ACHN (cell line): ENCODE measurements around the gene BMAL1.
A peak's percentile ranks its signal among the peaks of the same experiment; 100 is the strongest.

Experiments used
- DNase-seq: peaks from one replicate; pipeline ENCODE4 v3.0.0-alpha.2; 2015
- in situ Hi-C: cut with HindIII; loops from 2 replicates; pipeline ENCODE4 v1.10.0; 2017; ENCODE audit warnings: low sequenced_read_pairs, low pct_ligation_motif_present, low pct_unique_long_range_greater_than_20kb

The BMAL1 gene

GRCh38 chr11:13332124-13332523 lies 54.5 kb downstream of the BMAL1 start:
- no peak for DNase-seq
- in situ Hi-C loops: loop anchor here (25.0 kb wide), 1 partner anchor 120 kb away; no protein-coding TSS in a partner anchor

DNA sequence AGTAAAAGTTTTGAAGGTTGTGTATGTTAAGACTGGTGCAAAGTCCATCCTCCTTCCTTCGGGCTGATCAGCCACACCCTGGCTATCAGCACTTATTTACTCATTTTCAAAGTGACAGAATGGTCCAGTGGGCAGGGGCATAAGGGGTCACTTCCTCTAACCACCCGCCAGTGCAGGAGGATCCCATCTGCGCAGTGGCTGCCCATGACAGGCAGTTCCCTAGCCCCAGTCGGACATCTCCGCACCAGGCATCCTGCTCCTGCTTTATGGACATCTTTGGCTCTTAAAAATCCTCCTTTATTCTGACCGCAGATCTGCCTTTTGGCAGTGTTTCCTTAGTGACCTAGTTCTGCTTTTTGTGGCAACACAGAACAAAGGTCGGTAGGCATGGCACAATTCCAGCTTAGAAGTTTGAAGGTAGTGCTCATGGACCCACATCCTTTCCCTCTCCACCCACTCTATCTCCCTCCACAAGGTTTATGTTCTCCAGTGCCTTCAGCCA lies 55.9 kb downstream of the BMAL1 start:
- in situ Hi-C loops: loop anchor here (25.0 kb wide), 1 partner anchor 121 kb away; no protein-coding TSS in a partner anchor
- peak; percentile 41 for DNase-seq

DNA sequence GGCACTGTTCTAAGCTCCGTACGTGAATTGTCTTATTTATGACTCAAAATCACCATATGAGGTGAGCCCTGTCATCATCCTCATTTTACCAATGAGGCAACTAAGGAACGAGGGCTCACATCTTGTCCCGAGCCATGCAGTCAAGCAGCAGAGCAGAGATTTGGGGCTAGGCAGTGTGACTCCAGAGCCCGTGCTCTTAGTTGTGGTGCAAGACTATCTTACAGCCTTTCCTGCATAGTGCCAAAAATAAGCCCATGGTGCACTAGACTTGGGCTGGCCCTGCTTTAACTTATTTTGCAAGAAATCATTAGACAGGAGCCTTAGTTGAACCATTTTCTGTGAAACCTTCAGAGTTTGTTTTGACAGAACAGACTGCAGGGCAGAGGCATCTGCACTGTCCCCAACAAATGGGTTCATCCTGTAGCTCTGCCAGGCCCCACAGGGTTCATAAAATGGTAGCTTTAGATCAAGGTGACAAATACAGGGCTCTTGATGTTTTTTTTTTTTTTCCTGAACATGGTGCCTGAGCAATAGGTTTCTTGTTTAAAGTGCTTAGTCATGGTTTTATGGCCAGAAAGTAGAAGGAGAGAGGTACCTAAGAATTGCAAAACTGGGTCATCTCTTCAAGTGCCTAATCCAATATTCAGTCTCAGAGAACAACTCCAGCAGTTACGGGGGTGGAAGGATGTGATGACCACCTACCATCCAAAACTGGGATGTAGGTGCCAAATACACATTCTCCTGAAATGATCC lies 56.6 kb downstream of the BMAL1 start:
- in situ Hi-C loops: loop anchor here (25.0 kb wide), 1 partner anchor 122 kb away; no protein-coding TSS in a partner anchor
- no peak for DNase-seq

GRCh38 chr11:13335319-13335718 lies 57.7 kb downstream of the BMAL1 start:
- in situ Hi-C loops: loop anchor here (25.0 kb wide), 1 partner anchor 123 kb away; no protein-coding TSS in a partner anchor
- DNase-seq: peak; percentile 67

DNA sequence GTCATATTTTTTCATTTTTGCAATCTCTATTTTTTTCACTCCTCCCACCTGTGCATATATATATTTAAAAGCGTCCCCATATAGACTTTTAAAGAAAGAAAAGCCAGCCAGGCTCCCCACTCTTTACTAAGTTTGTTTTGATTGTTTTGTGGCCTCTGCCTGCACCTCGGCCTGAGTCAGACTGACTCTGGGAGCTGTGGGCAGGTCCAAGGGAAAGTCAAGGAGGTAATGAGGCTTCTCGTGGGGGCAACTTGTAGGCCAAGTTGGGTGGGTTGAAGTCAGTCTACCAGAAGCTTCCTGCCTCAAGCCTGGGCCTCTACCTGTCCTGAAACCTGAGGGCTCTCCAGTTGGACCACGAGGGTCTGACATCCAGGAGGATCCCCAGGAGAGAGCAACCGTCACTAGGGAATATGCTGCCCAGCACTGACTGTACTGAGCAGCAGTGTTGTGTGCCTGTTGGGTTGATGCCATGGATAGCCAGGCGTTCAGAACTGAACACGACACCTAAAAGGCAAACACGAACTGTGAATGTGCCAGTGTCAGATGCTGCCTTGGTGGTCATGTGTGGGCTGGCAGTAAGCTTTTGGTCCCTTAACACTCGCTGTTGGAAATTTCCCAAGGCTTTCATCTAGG lies 58.8 kb downstream of the BMAL1 start:
- DNase-seq: peak; percentile 15
- in situ Hi-C loops: loop anchor here (25.0 kb wide), 1 partner anchor 124 kb away; no protein-coding TSS in a partner anchor

GRCh38 chr11:13338019-13338426 lies 60.4 kb downstream of the BMAL1 start:
- in situ Hi-C loops: loop anchor here (25.0 kb wide), 1 partner anchor 126 kb away; no protein-coding TSS in a partner anchor
- DNase-seq: peak; percentile 55

DNA sequence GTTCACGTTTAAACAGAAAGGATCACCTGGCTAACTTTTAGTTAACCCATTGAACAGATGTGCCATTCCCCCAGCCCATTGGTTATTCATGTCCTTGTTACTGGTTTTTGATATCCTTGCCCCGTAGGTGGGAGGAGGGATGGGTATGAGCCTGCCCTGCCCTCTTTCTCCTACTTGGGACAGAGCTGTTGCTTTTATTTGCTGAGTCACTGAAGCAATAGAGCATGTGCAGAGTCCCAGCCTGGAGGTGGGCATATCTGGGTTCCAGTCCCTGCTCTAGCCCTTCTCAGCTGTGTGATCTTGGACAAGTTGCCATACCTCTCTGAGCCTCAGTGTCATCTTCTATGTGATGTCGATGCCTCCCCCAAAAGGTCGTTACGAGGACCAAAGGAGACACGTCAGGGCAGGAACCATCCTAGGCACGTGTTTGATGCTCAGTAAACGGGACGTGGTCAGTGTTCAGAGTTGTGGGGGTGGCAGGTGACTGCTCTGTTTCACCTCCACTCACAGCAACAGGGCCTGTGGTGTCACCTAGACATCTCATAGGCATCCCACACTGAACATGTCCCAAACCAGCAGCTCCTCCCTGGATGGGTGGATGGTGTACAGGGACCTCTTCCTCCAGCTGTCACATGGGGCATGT lies 61.0 kb downstream of the BMAL1 start:
- peak; percentile 75 for DNase-seq
- in situ Hi-C loops: loop anchor here (25.0 kb wide), 1 partner anchor 126 kb away; no protein-coding TSS in a partner anchor

- DNase-seq: peak; percentile 49
- in situ Hi-C loops: loop anchor here (25.0 kb wide), 1 partner anchor 127 kb away; no protein-coding TSS in a partner anchor
Observed at GRCh38 chr11:13339195-13340153, 61.9 kb downstream of the BMAL1 start.

- in situ Hi-C loops: loop anchor here (25.0 kb wide), 1 partner anchor 129 kb away; no protein-coding TSS in a partner anchor
- no peak for DNase-seq
Observed at GRCh38 chr11:13341026-13341425, 63.4 kb downstream of the BMAL1 start.

- in situ Hi-C loops: loop anchor here (25.0 kb wide), 1 partner anchor 131 kb away; no protein-coding TSS in a partner anchor
Observed at GRCh38 chr11:13343067-13343466, 65.5 kb downstream of the BMAL1 start.

DNA sequence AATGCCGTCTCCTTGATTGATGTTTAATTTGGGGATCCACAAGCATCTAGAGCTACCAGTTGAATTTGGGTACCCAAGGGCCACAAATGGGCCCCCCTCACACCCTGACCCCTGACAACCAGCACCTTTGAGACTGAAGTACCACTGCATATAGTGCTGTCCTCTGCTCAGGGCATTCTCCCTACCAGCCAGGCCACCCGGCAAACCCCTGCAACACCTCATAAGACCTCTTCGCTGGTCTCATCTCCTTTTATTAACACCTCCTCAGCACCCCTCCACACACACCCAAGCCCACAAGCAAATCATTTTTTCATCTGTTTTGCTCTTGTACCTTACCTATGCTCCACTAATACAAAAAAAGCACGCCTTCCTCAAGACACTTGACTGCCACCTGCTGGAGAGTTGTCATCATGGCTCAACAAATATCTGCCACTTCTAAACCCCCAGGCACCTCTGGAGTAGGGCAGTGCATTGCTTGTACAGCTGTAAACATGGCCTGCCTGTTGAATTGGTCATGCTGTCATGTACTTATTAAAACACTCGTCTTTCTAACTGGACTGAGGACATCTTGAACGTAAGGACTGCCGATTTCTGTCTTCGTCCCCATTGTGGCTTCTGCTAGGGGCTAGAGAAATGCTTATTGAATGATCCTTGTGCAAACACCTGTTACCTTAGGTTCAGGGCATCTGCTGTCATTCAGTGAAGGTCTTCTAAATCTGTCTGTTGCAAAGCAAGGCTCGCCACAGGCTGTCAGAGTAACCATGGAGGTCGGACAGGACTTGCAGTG lies 66.5 kb downstream of the BMAL1 start:
- DNase-seq: peak; percentile 74
- in situ Hi-C loops: loop anchor here (25.0 kb wide), 1 partner anchor 132 kb away; no protein-coding TSS in a partner anchor

More at GRCh38 chr11:13343067-13343466, 65.5 kb downstream of the BMAL1 start:
- DNase-seq: no peak

DNA sequence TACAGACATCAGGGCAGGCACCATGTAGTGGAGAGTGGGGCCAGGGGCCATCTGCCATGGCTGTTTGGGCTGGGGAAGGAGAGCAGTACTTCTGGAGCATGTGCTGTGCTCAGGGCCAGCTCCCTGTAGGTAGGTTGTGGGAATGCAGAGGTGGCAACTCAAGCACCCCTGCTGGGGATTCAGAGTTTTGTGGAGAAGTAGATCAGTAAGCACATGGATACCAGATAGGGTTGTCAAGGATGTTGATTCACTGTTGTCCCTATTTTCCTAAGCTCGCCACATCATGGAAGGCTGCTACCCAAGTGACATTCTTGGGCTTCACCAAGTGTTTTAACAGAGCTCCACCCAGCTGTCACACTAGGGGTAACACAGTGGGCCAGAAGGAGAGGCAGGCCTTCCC lies 67.2 kb downstream of the BMAL1 start:
- DNase-seq: no peak
- in situ Hi-C loops: loop anchor here (25.0 kb wide), 1 partner anchor 133 kb away; no protein-coding TSS in a partner anchor

DNA sequence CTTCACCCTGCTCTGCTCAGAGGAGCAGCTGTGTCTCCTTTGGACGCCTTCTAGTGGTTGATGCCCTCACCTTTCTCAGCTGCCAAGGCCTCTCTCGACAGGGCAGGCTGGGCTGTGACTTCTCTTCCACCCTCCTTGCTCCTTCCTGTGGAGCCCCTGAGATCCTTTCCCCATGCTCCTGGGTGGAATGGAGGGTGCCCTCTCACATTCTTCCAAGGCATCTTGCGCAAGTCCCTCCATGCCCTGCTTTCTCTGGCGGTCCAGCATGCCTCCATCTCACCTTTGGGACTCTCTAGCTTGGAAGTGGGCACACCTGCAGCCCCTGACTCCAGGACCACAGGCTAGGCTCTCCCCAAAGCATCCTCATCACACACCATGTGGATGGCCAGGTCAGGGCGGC lies 68.9 kb downstream of the BMAL1 start:
- in situ Hi-C loops: loop anchor here (25.0 kb wide), 1 partner anchor 134 kb away; no protein-coding TSS in a partner anchor
- no peak for DNase-seq

- DNase-seq: no peak
- in situ Hi-C loops: loop anchor here (25.0 kb wide), 1 partner anchor 136 kb away; no protein-coding TSS in a partner anchor
Observed at GRCh38 chr11:13347901-13348300, 70.3 kb downstream of the BMAL1 start.

DNA sequence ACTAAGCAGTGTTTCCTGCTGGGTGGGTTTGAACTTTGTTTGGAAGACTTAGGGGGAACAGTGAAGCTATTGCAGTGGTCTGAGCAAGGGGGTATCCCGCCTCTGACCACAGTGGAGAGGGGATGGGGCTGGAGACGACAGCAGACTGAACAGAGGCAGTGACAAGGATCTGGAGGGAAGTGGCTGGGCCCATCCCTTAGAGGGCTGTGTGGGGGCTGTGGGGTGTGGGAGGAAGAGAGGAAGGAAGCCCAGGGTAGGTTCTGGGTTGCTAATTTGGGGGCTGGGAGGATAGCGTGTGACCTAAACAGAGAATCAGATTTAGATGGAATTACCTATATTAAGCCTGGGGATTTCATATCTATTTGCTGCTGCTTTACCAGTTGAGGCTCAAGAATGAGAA lies 70.7 kb downstream of the BMAL1 start:
- in situ Hi-C loops: loop anchor here (25.0 kb wide), 1 partner anchor 136 kb away; no protein-coding TSS in a partner anchor
- no peak for DNase-seq

DNA sequence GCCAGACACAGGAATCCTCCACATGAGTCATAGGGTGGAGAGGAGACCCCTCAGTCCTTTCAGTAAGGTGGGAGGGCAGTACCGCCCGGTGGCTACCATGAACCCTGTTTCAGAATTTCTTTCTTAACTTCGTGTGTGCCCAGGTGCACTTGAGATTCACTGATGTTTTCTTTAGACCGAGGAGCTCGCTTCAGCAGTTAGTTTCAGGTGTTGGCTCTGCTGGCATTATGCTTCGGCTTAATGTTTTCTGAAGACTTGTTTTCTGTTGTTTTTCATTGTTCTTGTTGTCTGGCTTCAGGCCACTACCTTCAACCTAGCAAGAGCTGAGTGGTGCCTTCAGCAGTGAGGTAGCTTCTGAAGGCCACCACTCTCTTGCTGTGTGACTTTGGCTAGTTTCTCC lies 71.5 kb downstream of the BMAL1 start:
- in situ Hi-C loops: loop anchor here (25.0 kb wide), 1 partner anchor 137 kb away; no protein-coding TSS in a partner anchor
- no peak for DNase-seq
